GM12878 (cell line): ENCODE results near the gene FAM50A. TPM values are rescaled to one million over a fixed set of nuclear protein-coding genes. Genes with fewer than 3 reads are reported as not detected.
A peak's percentile ranks its signal among the peaks of the same experiment; 100 is the strongest.

ENCODE experiments used
- HDGF ChIP-seq: fragments of 450-650 bp; IDR thresholded peaks from 2 replicates; pipeline ENCODE4 v1.6.1; 2016; ENCODE audit warnings: antibody characterized with exemption
- IKZF1 ChIP-seq: fragments of 450-650 bp; conservative IDR thresholded peaks from 2 replicates; pipeline ENCODE4 v1.6.1; 2017; ENCODE audit warnings: antibody characterized with exemption, mild to moderate bottlenecking
- NBN ChIP-seq: fragments of 450-650 bp; IDR thresholded peaks from 2 replicates; pipeline ENCODE4 v1.6.1; 2016
- NFIC ChIP-seq: IDR thresholded peaks from 2 replicates; pipeline ENCODE4 v1.6.1; 2012; ENCODE audit warnings: low read depth, mild to moderate bottlenecking, inconsistent platforms, low read length, moderate library complexity
- NFXL1 ChIP-seq: fragments of 450-650 bp; IDR thresholded peaks from 2 replicates; pipeline ENCODE4 v1.6.1; 2017; ENCODE audit warnings: antibody characterized with exemption, mild to moderate bottlenecking, borderline replicate concordance
- NRF1 ChIP-seq: conservative IDR thresholded peaks from 2 replicates; pipeline ENCODE4 v1.6.1; 2011; ENCODE audit warnings: mild to moderate bottlenecking, low read depth, low read length, improper control_type of control experiment
- PBX3 ChIP-seq: IDR thresholded peaks from 2 replicates; pipeline ENCODE4 v1.6.1; 2011; ENCODE audit warnings: mild to moderate bottlenecking, low read depth, low read length, moderate library complexity; ENCODE audit not compliant: insufficient replicate concordance
- PML ChIP-seq: IDR thresholded peaks from 2 replicates; pipeline ENCODE4 v1.6.1; 2012; ENCODE audit warnings: low read length, inconsistent platforms
- RAD51 ChIP-seq: fragments of 450-650 bp; IDR thresholded peaks from 2 replicates; pipeline ENCODE4 v1.6.1; 2016; ENCODE audit warnings: moderate library complexity, mild to moderate bottlenecking, inconsistent platforms
- SMAD5 ChIP-seq: IDR thresholded peaks from 2 replicates; pipeline ENCODE4 v1.6.1; 2016; ENCODE audit warnings: antibody characterized with exemption, low read depth
- TBL1XR1 ChIP-seq: IDR thresholded peaks from 2 replicates; pipeline ENCODE4 v1.6.1; 2012; ENCODE audit warnings: low read depth, low read length, improper control_type of control experiment
- ZBTB33 ChIP-seq: fragments of 450-650 bp; IDR thresholded peaks from 2 replicates; pipeline ENCODE4 v1.6.1; 2017; ENCODE audit warnings: mild to moderate bottlenecking
- ZBTB40 ChIP-seq: fragments of 450-650 bp; IDR thresholded peaks from 2 replicates; pipeline ENCODE4 v1.6.1; 2016; ENCODE audit warnings: mild to moderate bottlenecking, moderate library complexity, borderline replicate concordance
- ZNF217 ChIP-seq: fragments of 450-650 bp; IDR thresholded peaks from 2 replicates; pipeline ENCODE4 v1.6.1; 2017; ENCODE audit warnings: antibody characterized with exemption, mild to moderate bottlenecking
- ZZZ3 ChIP-seq: IDR thresholded peaks from 2 replicates; pipeline ENCODE4 v1.6.1; 2011; ENCODE audit warnings: low read depth; ENCODE audit not compliant: control insufficient read depth, insufficient read length
- polyA plus RNA-seq, 11 experiments: library from polyadenylated mRNA; depleted of rRNA in 4 of 11; unstranded in 6 of 11; stranded (reverse) in 5 of 11; fragments of >200 nt; fragmentation: Nextera tagmentation in 4 of 11; fragmentation: Illumina TruSeq in 1 of 11; extraction: Ambion mirVana in 4 of 11; extraction: Trizol in 1 of 11; gene quantifications; 1 replicate in 1 of 11; 2 replicates in 10 of 11; pipeline versions ENCODE4 v1.2.1 to v1.2.3, GENCODE V29; 2011 to 2016; ENCODE audit warnings: inconsistent platforms in 2 of 11, missing spikeins in 2 of 11, low read depth in 1 of 11
- total RNA-seq, 4 experiments: library from RNA; depleted of rRNA in 3 of 4; stranded (reverse); fragments of >200 nt in 3 of 4; fragmentation: Illumina TruSeq in 1 of 4; extraction: Trizol in 1 of 4; gene quantifications; 2 replicates each; pipeline versions ENCODE4 v1.2.1 to v1.2.3, GENCODE V29; 2013 to 2021
- TF ChIP-seq, protein P1 (sequence below): fragments of 450-650 bp; IDR thresholded peaks from 2 replicates; pipeline ENCODE4 v1.6.1; 2017; ENCODE audit warnings: antibody characterized with exemption, mild to moderate bottlenecking, moderate library complexity
- TF ChIP-seq, protein P2 (sequence below): fragments of 450-650 bp; IDR thresholded peaks from 2 replicates; pipeline ENCODE4 v1.6.1; 2018; ENCODE audit warnings: mild to moderate bottlenecking, low read depth, moderate library complexity; ENCODE audit not compliant: partially characterized antibody

Gene FAM50A
- total and polyA plus RNA-seq, 10 of the 15 experiments (the other 5 are each of a cell fraction or from before 2014, with no cell fraction given), result 4.2 to 46.7 (median 34.6) TPM

GRCh38 chrX:154401045-154401799, 42.7 kb upstream of the FAM50A start (continued):
- TF ChIP-seq NFIC (0 out of 2 replicates have a peak, but pooled peaks have one; percentile 35), SMAD5 (peak; percentile 50), NRF1 (no peak), PBX3 (no peak), ZNF217 (no peak), HDGF (no peak), IKZF1 (no peak), NBN (no peak), NFXL1 (no peak), RAD51 (no peak), TBL1XR1 (no peak), ZZZ3 (no peak), ZBTB40 (no peak), PML (peak; percentile 53; the same call in 1 of the 2 replicates), ZBTB33 (no peak)
- TF ChIP-seq, protein P1, sequence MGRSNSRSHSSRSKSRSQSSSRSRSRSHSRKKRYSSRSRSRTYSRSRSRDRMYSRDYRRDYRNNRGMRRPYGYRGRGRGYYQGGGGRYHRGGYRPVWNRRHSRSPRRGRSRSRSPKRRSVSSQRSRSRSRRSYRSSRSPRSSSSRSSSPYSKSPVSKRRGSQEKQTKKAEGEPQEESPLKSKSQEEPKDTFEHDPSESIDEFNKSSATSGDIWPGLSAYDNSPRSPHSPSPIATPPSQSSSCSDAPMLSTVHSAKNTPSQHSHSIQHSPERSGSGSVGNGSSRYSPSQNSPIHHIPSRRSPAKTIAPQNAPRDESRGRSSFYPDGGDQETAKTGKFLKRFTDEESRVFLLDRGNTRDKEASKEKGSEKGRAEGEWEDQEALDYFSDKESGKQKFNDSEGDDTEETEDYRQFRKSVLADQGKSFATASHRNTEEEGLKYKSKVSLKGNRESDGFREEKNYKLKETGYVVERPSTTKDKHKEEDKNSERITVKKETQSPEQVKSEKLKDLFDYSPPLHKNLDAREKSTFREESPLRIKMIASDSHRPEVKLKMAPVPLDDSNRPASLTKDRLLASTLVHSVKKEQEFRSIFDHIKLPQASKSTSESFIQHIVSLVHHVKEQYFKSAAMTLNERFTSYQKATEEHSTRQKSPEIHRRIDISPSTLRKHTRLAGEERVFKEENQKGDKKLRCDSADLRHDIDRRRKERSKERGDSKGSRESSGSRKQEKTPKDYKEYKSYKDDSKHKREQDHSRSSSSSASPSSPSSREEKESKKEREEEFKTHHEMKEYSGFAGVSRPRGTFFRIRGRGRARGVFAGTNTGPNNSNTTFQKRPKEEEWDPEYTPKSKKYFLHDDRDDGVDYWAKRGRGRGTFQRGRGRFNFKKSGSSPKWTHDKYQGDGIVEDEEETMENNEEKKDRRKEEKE, result 0 out of 2 replicates have a peak, but pooled peaks have one; percentile 13
- TF ChIP-seq, protein P2, sequence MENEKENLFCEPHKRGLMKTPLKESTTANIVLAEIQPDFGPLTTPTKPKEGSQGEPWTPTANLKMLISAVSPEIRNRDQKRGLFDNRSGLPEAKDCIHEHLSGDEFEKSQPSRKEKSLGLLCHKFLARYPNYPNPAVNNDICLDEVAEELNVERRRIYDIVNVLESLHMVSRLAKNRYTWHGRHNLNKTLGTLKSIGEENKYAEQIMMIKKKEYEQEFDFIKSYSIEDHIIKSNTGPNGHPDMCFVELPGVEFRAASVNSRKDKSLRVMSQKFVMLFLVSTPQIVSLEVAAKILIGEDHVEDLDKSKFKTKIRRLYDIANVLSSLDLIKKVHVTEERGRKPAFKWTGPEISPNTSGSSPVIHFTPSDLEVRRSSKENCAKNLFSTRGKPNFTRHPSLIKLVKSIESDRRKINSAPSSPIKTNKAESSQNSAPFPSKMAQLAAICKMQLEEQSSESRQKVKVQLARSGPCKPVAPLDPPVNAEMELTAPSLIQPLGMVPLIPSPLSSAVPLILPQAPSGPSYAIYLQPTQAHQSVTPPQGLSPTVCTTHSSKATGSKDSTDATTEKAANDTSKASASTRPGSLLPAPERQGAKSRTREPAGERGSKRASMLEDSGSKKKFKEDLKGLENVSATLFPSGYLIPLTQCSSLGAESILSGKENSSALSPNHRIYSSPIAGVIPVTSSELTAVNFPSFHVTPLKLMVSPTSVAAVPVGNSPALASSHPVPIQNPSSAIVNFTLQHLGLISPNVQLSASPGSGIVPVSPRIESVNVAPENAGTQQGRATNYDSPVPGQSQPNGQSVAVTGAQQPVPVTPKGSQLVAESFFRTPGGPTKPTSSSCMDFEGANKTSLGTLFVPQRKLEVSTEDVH, result no peak
